HG03135 (cell line): Measurements from ENCODE around the gene PRKCE.

ENCODE experiments used
- ATAC-seq: cut with Tn5 transposase; IDR thresholded peaks from one replicate; pipeline ENCODE4 v1.9.1; 2021; ENCODE audit warnings: mild to moderate bottlenecking, moderate library complexity; ENCODE audit not compliant: unreplicated experiment

Gene PRKCE

GRCh38 chr2:45979065-45979464, 327.6 kb downstream of the PRKCE start:
- no peak for ATAC-seq

GRCh38 chr2:45980161-45980865, 328.8 kb downstream of the PRKCE start:
- no peak for ATAC-seq

- ATAC-seq, result no peak
Measured at GRCh38 chr2:45981384-45981930, 330.0 kb downstream of the PRKCE start.

- ATAC-seq, result no peak
Measured at GRCh38 chr2:45982096-45982495, 330.6 kb downstream of the PRKCE start.

- no peak for ATAC-seq
Measured at GRCh38 chr2:45983213-45983612, 331.7 kb downstream of the PRKCE start.

GRCh38 chr2:45984366-45984765, 332.9 kb downstream of the PRKCE start:
- ATAC-seq, result no peak

GRCh38 chr2:45984896-45985473, 333.5 kb downstream of the PRKCE start:
- ATAC-seq, result no peak

- ATAC-seq, result no peak
Measured at GRCh38 chr2:45986509-45986908, 335.0 kb downstream of the PRKCE start.

GRCh38 chr2:45987856-45988255, 336.4 kb downstream of the PRKCE start:
- ATAC-seq, result no peak

- no peak for ATAC-seq
Measured at GRCh38 chr2:45988879-45989278, 337.4 kb downstream of the PRKCE start.

- no peak for ATAC-seq
Measured at GRCh38 chr2:45990131-45990530, 338.7 kb downstream of the PRKCE start.

- ATAC-seq, result no peak
Measured at GRCh38 chr2:45992021-45992740, 340.7 kb downstream of the PRKCE start.

GRCh38 chr2:45992741-45993475, 341.4 kb downstream of the PRKCE start:
- ATAC-seq, result no peak

- no peak for ATAC-seq
Measured at GRCh38 chr2:45993476-45993991, 342.1 kb downstream of the PRKCE start.

GRCh38 chr2:45994060-45994459, 342.6 kb downstream of the PRKCE start:
- ATAC-seq, result no peak

GRCh38 chr2:46000660-46001059, 349.2 kb downstream of the PRKCE start:
- no peak for ATAC-seq

- no peak for ATAC-seq
Measured at GRCh38 chr2:46001290-46001689, 349.8 kb downstream of the PRKCE start.

- no peak for ATAC-seq
Measured at GRCh38 chr2:46001741-46002506, 350.4 kb downstream of the PRKCE start.

- ATAC-seq, result no peak
Measured at GRCh38 chr2:46002507-46002883, 351.0 kb downstream of the PRKCE start.

- ATAC-seq, result no peak
Measured at GRCh38 chr2:46002947-46003346, 351.5 kb downstream of the PRKCE start.
